RKO (cell line): ENCODE results near the gene EXD2.
"Not testable (repeated sequence)": the region's sequence is repeated elsewhere in the genome, so short reads cannot be mapped to it uniquely, and the experiment has no call there.

Experiments
- DNase-seq: peaks from one replicate; pipeline ENCODE4 v3.0.0-alpha.2; 2016; ENCODE audit warnings: low spot score

Gene EXD2

DNA sequence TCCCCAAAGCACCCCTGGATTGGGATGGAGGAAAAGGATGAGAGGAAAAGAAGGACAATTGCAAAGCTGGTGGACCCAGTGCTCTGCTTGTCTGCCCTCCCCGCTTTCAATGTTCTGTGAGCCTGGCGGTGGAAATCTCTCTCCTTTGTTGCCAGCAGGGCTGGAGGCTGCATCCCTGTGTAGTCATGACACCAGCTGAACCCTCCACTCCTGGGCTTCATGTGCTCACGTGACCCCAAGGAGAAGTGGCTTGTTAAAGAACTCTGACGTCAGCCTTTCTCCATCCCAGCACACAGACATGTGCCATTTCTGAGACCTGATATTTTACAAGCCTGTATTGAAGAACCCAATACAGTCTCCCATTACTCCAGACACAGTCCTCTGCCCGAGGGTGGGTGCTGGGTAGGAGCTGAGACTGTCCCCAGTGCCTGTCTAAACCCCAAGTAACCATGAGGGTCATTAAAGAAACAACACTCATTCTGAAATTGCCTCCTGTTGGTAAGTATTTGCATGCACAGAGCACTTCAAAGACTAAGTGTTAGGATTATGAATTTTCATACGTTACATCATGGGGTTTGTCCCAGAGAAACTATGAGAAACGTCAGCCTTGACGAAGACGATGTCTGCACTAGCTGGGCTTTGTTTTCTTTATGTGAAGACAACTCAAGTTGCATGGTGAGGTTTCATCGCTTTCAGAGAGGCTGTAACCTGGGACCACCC is 90.3 kb downstream of the EXD2 start:
- no peak for DNase-seq

DNA sequence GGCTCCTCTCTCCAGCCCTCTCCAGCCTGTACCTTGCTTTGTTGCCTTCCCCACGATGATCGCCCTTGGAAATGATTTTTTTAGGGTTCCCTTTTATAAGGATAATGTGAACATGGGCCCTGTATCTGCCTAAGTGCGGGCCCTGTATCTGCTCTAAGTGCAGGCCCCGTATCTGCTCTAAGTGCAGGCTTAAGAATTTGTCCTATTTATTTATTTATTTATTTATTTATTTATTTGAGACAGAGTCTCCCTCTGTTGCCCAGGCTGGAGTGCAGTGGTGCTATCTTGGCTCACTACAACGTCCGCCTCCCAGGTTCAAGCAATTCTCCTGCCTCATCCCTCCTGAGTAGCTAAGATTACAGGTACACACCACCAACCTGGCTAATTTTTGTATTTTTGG is 91.2 kb downstream of the EXD2 start:
- no peak for DNase-seq

DNA sequence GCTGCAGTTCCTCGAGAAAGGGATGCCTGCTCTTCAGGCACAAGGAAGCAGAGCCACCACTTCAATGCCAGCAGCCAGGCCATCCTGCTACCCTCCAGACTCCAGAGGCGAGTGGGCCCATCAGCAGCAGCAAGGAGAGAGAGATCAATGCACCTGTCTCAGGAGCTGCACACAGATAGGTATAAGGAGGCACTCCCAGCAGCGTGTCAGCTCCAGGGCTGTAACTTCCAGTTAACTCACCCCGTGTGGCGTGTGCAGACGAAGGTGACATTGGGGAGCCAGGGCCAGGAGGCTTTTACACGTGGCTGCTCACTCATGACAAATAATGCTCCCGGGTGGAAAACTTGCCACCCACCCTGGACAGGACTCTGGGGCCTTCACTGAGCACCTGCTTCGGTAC is 92.9 kb downstream of the EXD2 start:
- no peak for DNase-seq

DNA sequence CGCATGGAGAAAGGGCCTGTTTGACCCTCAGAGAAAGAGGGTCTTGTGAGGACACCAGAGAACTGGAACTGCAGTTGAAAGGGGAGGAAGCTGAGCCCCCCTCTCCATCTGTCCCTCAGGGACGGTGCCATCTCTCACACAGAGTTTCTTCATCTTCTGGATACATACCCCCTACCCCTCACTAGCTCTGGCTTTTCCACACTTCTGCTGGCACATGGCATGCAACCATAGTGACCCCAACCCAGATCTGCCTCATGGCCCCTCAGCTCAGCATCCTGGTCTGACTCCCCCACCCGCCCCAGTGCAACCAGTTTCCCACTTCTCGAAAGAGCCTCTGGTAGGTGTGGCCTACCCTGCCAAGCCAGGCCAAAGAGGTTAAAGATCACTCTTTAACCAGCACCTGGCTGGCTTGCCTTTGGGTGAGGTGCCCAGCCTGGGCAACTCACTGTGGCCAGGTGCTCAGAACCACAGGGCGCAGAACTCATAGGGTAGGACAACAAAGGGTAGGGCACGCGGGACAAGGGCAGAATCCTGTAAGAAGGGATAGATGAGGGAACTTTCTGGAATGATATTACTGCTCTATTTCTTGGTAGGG is 94.5 kb downstream of the EXD2 start:
- DNase-seq, result no peak

DNA sequence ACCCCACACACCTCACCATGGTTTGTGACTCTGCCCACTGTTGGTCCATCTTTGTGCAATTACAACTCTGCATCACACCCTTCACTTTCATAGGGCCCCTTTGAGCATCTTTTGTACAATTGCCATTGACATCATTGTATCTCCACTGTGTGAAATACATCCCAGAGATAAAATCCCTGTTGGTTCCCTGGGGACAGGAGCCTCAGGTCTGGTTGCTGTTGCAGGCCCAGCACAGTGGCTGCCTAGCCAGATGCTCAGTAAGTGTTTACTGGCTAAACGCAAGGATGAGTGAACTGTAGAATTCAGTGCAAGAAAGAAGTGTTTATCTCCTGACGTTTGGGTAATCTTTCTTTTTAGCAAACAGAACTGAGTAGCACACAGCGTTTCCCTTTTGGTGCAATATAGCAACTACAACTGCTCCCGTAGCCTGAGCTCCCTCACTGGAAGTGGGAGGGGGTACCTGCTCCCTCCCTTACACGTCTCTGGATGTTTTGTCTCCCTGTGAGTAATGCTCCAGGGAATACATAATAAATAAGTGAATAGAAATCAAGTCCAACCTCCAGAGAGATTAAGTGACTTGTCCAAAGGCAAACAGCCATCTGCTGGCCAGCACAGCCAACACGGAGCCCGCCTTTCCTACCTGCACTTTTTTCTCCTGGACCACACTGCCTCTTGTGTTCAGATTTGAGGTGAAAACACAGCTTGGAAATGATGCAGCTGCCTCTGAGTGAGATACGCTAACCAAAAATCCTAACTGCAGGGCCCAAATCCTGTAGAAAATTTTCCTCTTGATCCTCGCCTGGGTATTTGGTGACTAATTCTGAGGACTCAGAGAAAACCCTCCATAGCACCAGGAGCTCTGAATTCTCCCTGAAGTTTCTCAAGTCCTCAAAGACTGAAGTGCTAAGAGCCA is 96.1 kb downstream of the EXD2 start:
- DNase-seq, result no peak

DNA sequence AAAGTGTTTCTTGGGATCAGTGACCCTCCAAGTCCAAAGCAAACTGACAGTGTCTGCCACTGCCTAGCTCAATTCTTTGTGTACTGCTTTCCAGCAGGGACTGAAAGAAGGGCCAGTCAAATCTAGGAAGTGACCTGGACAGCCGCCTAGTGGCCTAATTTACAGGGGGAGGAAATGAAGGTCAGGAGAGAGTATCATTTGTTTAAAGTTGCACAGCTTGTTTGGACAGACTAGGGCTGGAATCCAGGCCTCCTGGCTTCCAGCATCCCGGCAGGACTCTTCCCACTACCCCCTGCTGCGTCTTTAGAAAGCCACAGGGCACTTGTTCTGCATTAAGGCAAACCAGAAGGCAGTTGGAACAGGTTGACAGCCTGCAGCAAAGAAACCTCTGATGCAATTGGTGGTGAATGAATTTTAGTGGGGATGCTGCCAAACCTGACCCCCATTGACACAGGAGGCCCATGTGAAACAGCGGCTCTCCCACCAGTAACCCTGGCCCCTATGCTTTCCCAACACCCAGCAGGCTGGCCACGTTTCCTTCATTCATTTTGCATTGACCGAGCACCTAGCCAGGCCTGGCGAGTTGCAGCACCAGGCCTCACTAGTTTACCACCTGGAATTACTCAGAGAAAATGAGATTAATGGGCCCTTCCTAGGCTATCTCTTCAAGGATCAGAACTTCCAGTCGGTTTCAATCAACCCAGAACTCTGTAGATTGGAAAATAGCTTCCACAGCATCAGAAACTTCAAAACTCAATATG is 96.9 kb downstream of the EXD2 start:
- DNase-seq, result peak; percentile 18

DNA sequence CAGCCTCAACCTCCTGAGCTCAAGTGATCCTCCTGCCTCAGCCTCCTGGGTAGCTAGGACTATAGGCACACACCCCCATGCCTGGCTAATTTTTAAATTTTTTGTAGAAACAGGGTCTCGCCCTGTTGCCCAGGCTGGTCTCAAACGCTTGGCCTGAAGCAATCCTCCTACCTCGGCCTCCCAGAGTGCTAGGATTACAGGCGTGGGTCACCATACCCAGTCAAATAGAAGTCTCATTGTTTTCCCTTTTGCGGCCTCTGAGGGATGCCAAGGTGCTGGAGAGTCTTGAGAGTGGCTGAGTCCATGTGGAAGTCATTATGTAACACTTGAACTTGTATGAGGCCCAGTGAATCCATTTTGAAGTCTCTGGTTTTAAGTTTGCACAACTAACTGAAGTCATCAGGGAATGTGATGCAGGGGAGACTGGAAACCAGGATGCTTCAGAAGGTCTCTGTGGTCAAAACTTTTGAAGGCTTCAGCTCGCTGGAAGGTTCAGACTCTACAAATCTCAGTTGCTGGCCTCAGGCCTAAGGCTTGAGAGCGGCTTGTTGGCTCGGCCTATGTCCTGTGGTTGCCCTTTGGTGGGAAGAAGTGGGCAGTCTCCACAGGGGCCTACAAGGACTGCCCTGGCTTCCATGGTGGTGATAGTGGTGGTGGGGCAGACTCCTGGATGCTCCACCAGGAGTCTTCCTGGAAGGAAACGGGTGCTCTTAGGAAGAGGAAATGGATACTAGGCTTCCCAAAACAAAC is 97.8 kb downstream of the EXD2 start:
- no peak for DNase-seq

DNA sequence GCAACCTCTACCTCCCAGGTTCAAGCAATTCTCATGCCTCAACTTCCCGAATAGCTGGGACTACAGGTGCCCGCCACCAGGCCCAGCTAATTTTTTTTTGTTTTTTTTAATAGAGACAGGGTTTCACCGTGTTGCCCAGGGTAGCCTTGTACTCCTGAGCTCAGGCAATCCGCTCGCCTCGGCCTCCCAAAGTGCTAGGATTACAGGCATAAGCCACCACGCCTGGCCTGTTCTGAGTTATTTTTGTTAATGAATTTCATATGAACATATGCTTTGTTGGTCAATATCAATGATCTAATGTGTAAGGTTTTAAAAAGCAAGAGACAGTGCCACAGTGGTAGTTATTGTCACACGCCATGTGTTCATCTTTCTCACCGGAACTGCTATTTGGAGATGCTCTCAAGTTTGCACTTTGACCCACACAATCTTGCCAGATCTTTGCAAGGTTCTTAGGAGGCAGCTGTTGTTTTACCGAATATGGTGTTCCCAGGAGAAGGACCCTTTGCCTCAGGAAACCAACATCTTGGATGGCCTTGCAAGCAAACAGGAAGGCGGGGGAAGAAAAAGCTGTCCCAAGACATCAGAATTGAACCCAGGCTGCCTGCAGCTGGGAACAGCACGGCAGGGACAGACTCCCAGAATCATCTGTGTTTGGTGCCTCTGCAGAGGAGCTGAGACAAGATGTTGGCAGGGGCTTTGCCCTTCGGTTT is 98.7 kb downstream of the EXD2 start:
- DNase-seq, result no peak

DNA sequence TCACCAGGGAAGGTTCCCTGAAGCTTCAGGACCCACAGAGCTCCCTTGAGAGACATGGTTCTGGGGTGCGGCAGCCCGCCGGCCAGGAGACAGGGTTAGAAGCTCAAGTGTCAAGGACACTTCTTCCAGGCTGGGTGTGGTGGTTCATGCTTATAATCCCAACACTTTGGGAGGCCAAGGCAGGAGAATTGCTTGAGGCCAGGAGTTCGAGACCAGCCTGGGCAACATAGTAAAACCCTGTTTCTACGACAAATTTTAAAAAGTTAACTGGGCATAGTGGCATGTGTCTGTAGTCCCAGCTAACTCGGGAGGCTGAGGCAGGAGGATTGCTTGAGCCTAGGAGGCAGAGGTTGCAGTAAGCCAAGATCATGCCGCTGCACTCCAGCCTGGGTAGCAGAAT is 99.6 kb downstream of the EXD2 start:
- DNase-seq, result not testable (repeated sequence)

DNA sequence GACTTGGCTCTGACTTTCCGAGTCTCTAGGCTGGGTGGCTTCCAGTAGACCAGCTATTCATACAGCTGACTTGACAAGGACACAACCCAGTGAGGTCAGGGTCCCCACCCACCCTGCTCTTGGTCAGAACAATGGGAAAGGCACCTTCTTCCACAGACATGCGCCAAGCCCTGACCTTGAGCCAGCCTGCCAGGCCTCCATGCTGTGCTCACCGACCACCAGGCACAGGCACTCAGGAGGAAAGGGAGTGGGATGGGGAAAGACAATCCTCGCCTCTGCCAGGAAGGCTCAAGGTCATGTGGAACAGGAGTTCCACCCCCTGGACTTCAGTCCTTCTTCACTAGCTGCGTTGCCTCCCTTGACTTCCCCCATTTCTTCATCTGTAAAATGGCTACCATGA is 100.1 kb downstream of the EXD2 start:
- DNase-seq, result no peak

DNA sequence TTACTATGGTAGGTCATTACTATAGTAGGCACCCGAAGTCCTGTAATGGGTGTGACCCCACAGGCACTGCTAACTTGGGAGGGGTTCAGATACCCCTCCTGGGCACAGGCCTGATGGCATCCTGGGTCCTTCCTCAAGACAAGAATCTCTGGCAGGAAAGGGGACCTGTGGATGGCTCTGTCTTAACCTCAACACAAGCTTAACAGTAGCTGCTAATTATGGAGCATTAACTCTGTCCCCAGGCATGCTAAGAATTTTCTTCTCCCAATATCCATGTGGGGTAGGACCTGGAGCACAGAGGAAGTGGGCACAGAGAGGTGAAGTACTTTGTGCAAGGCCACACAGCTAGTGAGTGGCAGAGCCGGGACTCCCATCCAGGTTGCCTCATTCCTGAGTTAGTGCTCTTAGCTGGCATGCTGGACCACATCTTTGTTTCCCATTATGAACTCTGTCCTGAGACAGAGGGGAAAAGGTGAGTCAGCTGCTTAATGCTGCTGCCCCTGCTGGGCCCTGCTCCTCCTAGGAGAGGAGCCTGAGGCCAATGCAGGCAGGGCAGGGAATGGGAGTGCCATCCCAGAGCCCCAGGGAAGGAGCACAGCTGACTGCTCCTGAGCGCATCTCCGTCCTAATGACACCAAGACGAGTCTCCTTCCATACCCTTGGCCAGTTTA is 100.7 kb downstream of the EXD2 start:
- DNase-seq, result peak; percentile 28
